PC-9 (cell line): ENCODE results near the gene SAFB2. TPM values are rescaled to one million over a fixed set of nuclear protein-coding genes. Genes with fewer than 3 reads are reported as not detected.
A peak's percentile ranks its signal among the peaks of the same experiment; 100 is the strongest.

Source experiments
- Bru-seq: library from RNA; stranded (reverse); fragments of 400-500 nt; gene quantifications from one replicate; lab custom pipeline; 2021; lab: Mats Ljungman, UMichigan
- BruChase-seq, 2 experiments: library from RNA; stranded (reverse); fragments of 400-500 nt; gene quantifications; one replicate each; lab custom pipeline; 2021; lab: Mats Ljungman, UMichigan
- BruUV-seq: library from RNA; stranded (reverse); fragments of 400-500 nt; replicated peaks from 2 replicates; lab custom pipeline; 2021; lab: Mats Ljungman, UMichigan
- CTCF ChIA-PET: fragments of 300-600 bp; sonication (Branson Sonifier 250); formaldehyde crosslinking; loops from one replicate; lab custom pipeline; 2022; ENCODE audit warnings: antibody characterized with exemption; lab: Charles Lee
- POLR2A ChIA-PET: fragments of 300-600 bp; sonication (Branson Sonifier 250); formaldehyde crosslinking; loops from one replicate; lab custom pipeline; 2022; ENCODE audit warnings: antibody characterized with exemption; ENCODE audit not compliant: unreplicated experiment; lab: Charles Lee
- DNase-seq, 2 experiments: peaks; one replicate each; pipeline versions ENCODE4 v3.0.0 to v3.0.0-alpha.2; 2015 to 2022; ENCODE audit warnings: mixed read lengths in 1 of 2
- H2AFZ ChIP-seq: fragments of 200-600 bp; sonication (generic); 2 replicates; pipeline ENCODE4 v1.8.1; 2017; ENCODE audit warnings: antibody characterized with exemption
- H3F3A ChIP-seq: fragments of 200-600 bp; sonication (generic); 2 replicates; pipeline ENCODE4 v1.8.1; 2017; ENCODE audit warnings: antibody characterized with exemption, mild to moderate bottlenecking, low read depth; ENCODE audit not compliant: insufficient read depth
- H3K27ac ChIP-seq: fragments of 200-600 bp; sonication (generic); 2 replicates; pipeline ENCODE4 v1.6.1; 2016; ENCODE audit warnings: mixed run types
- H3K27me3 ChIP-seq: fragments of 200-600 bp; sonication (generic); 2 replicates; pipeline ENCODE4 v1.6.1; 2016; ENCODE audit warnings: low read depth, mixed run types; ENCODE audit not compliant: insufficient read depth
- H3K36me3 ChIP-seq: fragments of 200-600 bp; sonication (generic); 2 replicates; pipeline ENCODE4 v1.6.1; 2016; ENCODE audit warnings: low read depth, mixed run types
- H3K4me1 ChIP-seq: fragments of 200-600 bp; sonication (generic); replicated peaks from 2 replicates; pipeline ENCODE4 v1.6.1; 2016; ENCODE audit warnings: mixed run types; ENCODE audit not compliant: insufficient read depth
- H3K4me2 ChIP-seq: fragments of 200-600 bp; sonication (generic); 2 replicates; pipeline ENCODE4 v1.6.1; 2017; ENCODE audit warnings: mixed run types
- H3K4me3 ChIP-seq: fragments of 200-600 bp; sonication (generic); 2 replicates; pipeline ENCODE4 v1.6.1; 2016; ENCODE audit warnings: mixed run types
- H3K79me2 ChIP-seq: fragments of 200-600 bp; sonication (generic); 2 replicates; pipeline ENCODE4 v1.6.1; 2017; ENCODE audit warnings: low read depth, mixed run types
- H3K9me2 ChIP-seq: fragments of 200-600 bp; sonication (generic); 2 replicates; pipeline ENCODE4 v1.8.1; 2017; ENCODE audit warnings: mild to moderate bottlenecking; ENCODE audit not compliant: insufficient read depth
- H3K9me3 ChIP-seq: fragments of 200-600 bp; sonication (generic); 2 replicates; pipeline ENCODE4 v1.8.1; 2016; ENCODE audit warnings: low read depth; ENCODE audit not compliant: insufficient read depth
- H4K20me1 ChIP-seq: fragments of 200-600 bp; sonication (generic); 2 replicates; pipeline ENCODE4 v1.8.1; 2017; ENCODE audit not compliant: insufficient read depth
- CTCF ChIP-seq: fragments of 200-600 bp; sonication (generic); conservative IDR thresholded peaks from 2 replicates; pipeline ENCODE4 v1.6.1; 2017; ENCODE audit warnings: mixed run types, antibody characterized with exemption, mild to moderate bottlenecking, moderate library complexity
- EZH2 ChIP-seq: fragments of 200-600 bp; sonication (generic); IDR thresholded peaks from 2 replicates; pipeline ENCODE4 v1.8.0; 2017; ENCODE audit warnings: antibody characterized with exemption, low read depth
- intact Hi-C: fragments of 100-400 bp; cut with micrococcal nuclease; formaldehyde crosslinking; loops from one replicate; pipeline ENCODE4 v1.10.0; 2022; ENCODE audit not compliant: unreplicated experiment
- long read RNA-seq: library from polyadenylated mRNA; stranded (forward); transcript quantifications from one replicate; pipeline ENCODE4 v2.0.0, GENCODE V29; 2022
- total RNA-seq: library from RNA; stranded (reverse); gene quantifications from 2 replicates; pipeline ENCODE4 v1.2.3, GENCODE V29; 2021

SAFB2 gene
- 43.1 and 66.1 TPM in 2 replicates for total RNA-seq
- percentile 69 among the genes with signal in this experiment for Bru-seq, nascent RNA
- percentile 75 among the genes with signal in this experiment for BruChase-seq, experiment 1, labeled RNA remaining after a 2-hour chase
- BruChase-seq, experiment 2, labeled RNA remaining after a 6-hour chase = percentile 79 among the genes with signal in this experiment
- long read RNA-seq, transcript SAFB2-201 (21 exons, 3,371 nt) = major isoform, 22 of 41 reads
- long read RNA-seq, partial matches to known transcripts = 6 of 41 reads
- long read RNA-seq, other reads (novel, unspliced or antisense) = 13 of 41 reads

GRCh38 chr19:5622465-5623396, at the start of gene SAFB2, which contains the start of gene SAFB:
Gene SAFB2, minus strand, starts transcription at chr19:5622776. Its CDS starts 61 bp downstream, at chr19:5622715.
Gene SAFB, plus strand, starts transcription at chr19:5623083. Its CDS starts 123 bp downstream, at chr19:5623206.
- H3K9me2 ChIP-seq = no peaks in the 10 kb centered on the region
- no peaks in the 10 kb centered on the region; the same call in 1 of the 2 replicates for H3F3A ChIP-seq
- peak; percentile 94 to 97 for DNase-seq
- peak within 1 kb of the TSS; percentile 94 for H3K4me2 ChIP-seq
- TF ChIP-seq EZH2 (no peak), CTCF (no peak)
- H2AFZ ChIP-seq = peak within 1 kb of the TSS; percentile 78
- H3K4me3 ChIP-seq = peak within 1 kb of the TSS; percentile 91
- peaks cover 17% of the 10 kb centered on the region for H3K4me1 ChIP-seq
- H3K27ac ChIP-seq = peak within 1 kb of the TSS; percentile 65
- no TSS peak for BruUV-seq
- CTCF ChIA-PET = interaction anchor here (1.3 kb wide), 1 partner anchor 64 kb away, joined by 7 read pairs; no protein-coding TSS in a partner anchor
- H3K79me2 ChIP-seq = peaks cover 95% of the 10 kb centered on the region
- no peaks in the 10 kb centered on the region for H3K27me3 ChIP-seq
- peaks cover 37% of the 10 kb centered on the region for H4K20me1 ChIP-seq
- no peaks in the 10 kb centered on the region for H3K9me3 ChIP-seq
- POLR2A ChIA-PET = interaction anchor here (0.6 to 0.9 kb wide), 4 partner anchors 46 to 744 kb away, joined by 3 to 5 read pairs (median 4); partner anchors contain the start of gene CATSPERD
- peaks cover 20% of the 10 kb centered on the region for H3K36me3 ChIP-seq
- intact Hi-C loops = loop anchor here (2.0 kb wide), 1 partner anchor 58 kb away; the partner anchor contains the start of genes HSD11B1L and MICOS13

- H3K79me2 ChIP-seq = no peaks in the 10 kb centered on the region
- no peak for DNase-seq
- no peak overlapping the region for H3K4me2 ChIP-seq
- H3K4me1 ChIP-seq = no peaks in the 10 kb centered on the region
- H3K9me2 ChIP-seq = no peaks in the 10 kb centered on the region
- H3K9me3 ChIP-seq = no peaks in the 10 kb centered on the region
- H3K27me3 ChIP-seq = no peaks in the 10 kb centered on the region
- H3K27ac ChIP-seq = no peak overlapping the region
- H3K36me3 ChIP-seq = no peaks in the 10 kb centered on the region
- BruUV-seq = no TSS peak
- no peak overlapping the region for H2AFZ ChIP-seq
- no peaks in the 10 kb centered on the region for H3F3A ChIP-seq
- intact Hi-C loops = no loop called here
- ChIA-PET POLR2A (no interaction called here), CTCF (no interaction called here)
- no peaks in the 10 kb centered on the region for H4K20me1 ChIP-seq
- no peak overlapping the region for H3K4me3 ChIP-seq
- TF ChIP-seq EZH2 (no peak), CTCF (no peak)
These were observed 49.0 kb upstream of the SAFB2 start for GRCh38 chr19:5671600-5671999.

GRCh38 chr19:5669212-5669611, 46.6 kb upstream of the SAFB2 start:
- POLR2A ChIA-PET = no interaction called here
- intact Hi-C loops = no loop called here

More at GRCh38 chr19:5669212-5669611, 46.6 kb upstream of the SAFB2 start:
- Histone ChIP-seq H3K27me3 (no peaks in the 10 kb centered on the region), H3K9me3 (no peaks in the 10 kb centered on the region), H3K36me3 (no peaks in the 10 kb centered on the region), H3K27ac (no peak overlapping the region), H3F3A (no peaks in the 10 kb centered on the region), H3K4me2 (no peak overlapping the region), H3K4me3 (no peak overlapping the region), H4K20me1 (no peaks in the 10 kb centered on the region), H3K4me1 (no peaks in the 10 kb centered on the region), H3K79me2 (no peaks in the 10 kb centered on the region), H3K9me2 (no peaks in the 10 kb centered on the region), H2AFZ (no peak overlapping the region)
- BruUV-seq = no TSS peak
- DNase-seq = no peak
- TF ChIP-seq CTCF (no peak), EZH2 (no peak)
- CTCF ChIA-PET = no interaction called here
